ENCODE measurements around the gene PAWR.

PAWR gene

GRCh38 chr12:79563021-79563740 lies 127.6 kb downstream of the PAWR start:
- H2AFZ ChIP-seq (ENCODE audit: low read depth), result no peak overlapping the region

GRCh38 chr12:79561401-79562132 lies 129.2 kb downstream of the PAWR start:
- Histone ChIP-seq H3K36me3 (ENCODE audit: insufficient read depth) (no peaks in the 10 kb centered on the region), H3K79me2 (ENCODE audit: insufficient read depth, low read depth) (no peaks in the 10 kb centered on the region), H3K9ac (no peak overlapping the region), H3K4me3 (IDR thresholded peaks at IDR 0.05; ENCODE audit: insufficient read depth, low read depth, low read length) (no peak overlapping the region), H4K20me1 (ENCODE audit: insufficient read depth) (no peaks in the 10 kb centered on the region), H2AFZ (ENCODE audit: low read depth) (no peak overlapping the region), H3K4me1 (ENCODE audit: low read depth, poor library complexity, severe bottlenecking) (no peaks in the 10 kb centered on the region), H3K27me3 (ENCODE audit: insufficient read depth, low read depth) (no peaks in the 10 kb centered on the region), H3K4me2 (no peak overlapping the region), H3K27ac (no peak overlapping the region)
- TF ChIP-seq CTCF (conservative IDR thresholded peaks at IDR 0.05; ENCODE audit: low read depth, low read length), result no peak

More at GRCh38 chr12:79563021-79563740, 127.6 kb downstream of the PAWR start:
- Histone ChIP-seq H4K20me1 (ENCODE audit: insufficient read depth) (no peaks in the 10 kb centered on the region), H3K79me2 (ENCODE audit: insufficient read depth, low read depth) (no peaks in the 10 kb centered on the region), H3K4me1 (ENCODE audit: low read depth, poor library complexity, severe bottlenecking) (no peaks in the 10 kb centered on the region), H3K4me3 (IDR thresholded peaks at IDR 0.05; ENCODE audit: insufficient read depth, low read depth, low read length) (no peak overlapping the region), H3K27me3 (ENCODE audit: insufficient read depth, low read depth) (no peaks in the 10 kb centered on the region), H3K9ac (no peak overlapping the region), H3K4me2 (no peak overlapping the region), H3K36me3 (ENCODE audit: insufficient read depth) (no peaks in the 10 kb centered on the region), H3K27ac (no peak overlapping the region)
- TF ChIP-seq CTCF (conservative IDR thresholded peaks at IDR 0.05; ENCODE audit: low read depth, low read length), result no peak

- Histone ChIP-seq H3K4me1 (ENCODE audit: low read depth, poor library complexity, severe bottlenecking) (no peaks in the 10 kb centered on the region), H3K27ac (no peak overlapping the region), H3K4me2 (no peak overlapping the region), H3K27me3 (ENCODE audit: insufficient read depth, low read depth) (no peaks in the 10 kb centered on the region), H2AFZ (ENCODE audit: low read depth) (no peak overlapping the region), H3K4me3 (IDR thresholded peaks at IDR 0.05; ENCODE audit: insufficient read depth, low read depth, low read length) (no peak overlapping the region), H3K9ac (no peak overlapping the region), H3K79me2 (ENCODE audit: insufficient read depth, low read depth) (no peaks in the 10 kb centered on the region), H3K36me3 (ENCODE audit: insufficient read depth) (no peaks in the 10 kb centered on the region), H4K20me1 (ENCODE audit: insufficient read depth) (no peaks in the 10 kb centered on the region)
- no peak for TF ChIP-seq CTCF (conservative IDR thresholded peaks at IDR 0.05; ENCODE audit: low read depth, low read length)
Observed at GRCh38 chr12:79560225-79560889, 130.4 kb downstream of the PAWR start.

GRCh38 chr12:79559591-79559990 lies 131.2 kb downstream of the PAWR start:
- Histone ChIP-seq H3K36me3 (ENCODE audit: insufficient read depth) (no peaks in the 10 kb centered on the region), H4K20me1 (ENCODE audit: insufficient read depth) (no peaks in the 10 kb centered on the region), H3K4me1 (ENCODE audit: low read depth, poor library complexity, severe bottlenecking) (no peaks in the 10 kb centered on the region), H2AFZ (ENCODE audit: low read depth) (no peak overlapping the region), H3K4me2 (no peak overlapping the region), H3K9ac (no peak overlapping the region), H3K27ac (no peak overlapping the region), H3K27me3 (ENCODE audit: insufficient read depth, low read depth) (no peaks in the 10 kb centered on the region), H3K4me3 (IDR thresholded peaks at IDR 0.05; ENCODE audit: insufficient read depth, low read depth, low read length) (no peak overlapping the region), H3K79me2 (ENCODE audit: insufficient read depth, low read depth) (no peaks in the 10 kb centered on the region)
- TF ChIP-seq CTCF (conservative IDR thresholded peaks at IDR 0.05; ENCODE audit: low read depth, low read length), result no peak

All from KMS-11 (cell line).